Astrocyte of the cerebellum (primary cell): ENCODE measurements around the gene MGLL.

ENCODE experiments used
- DNase-seq: peaks from one replicate; pipeline ENCODE4 v3.0.0-alpha.2; 2011; ENCODE audit warnings: low read depth
- H3K4me3 ChIP-seq: 2 replicates; pipeline ENCODE4 v1.5.1; 2011; ENCODE audit warnings: mild to moderate bottlenecking, low read depth, low read length, moderate library complexity
- CTCF ChIP-seq: IDR thresholded peaks from 2 replicates; pipeline ENCODE4 v1.5.1; 2012; ENCODE audit warnings: low read length, low read depth, moderate library complexity, mild to moderate bottlenecking; ENCODE audit errors: missing control alignments
- in situ Hi-C: cut with HindIII; loops from 2 replicates; pipeline ENCODE4 v1.10.0; 2017; ENCODE audit warnings: low sequenced_read_pairs

MGLL gene

GRCh38 chr3:127744253-127744815, 78.0 kb downstream of the MGLL start:
- no peak overlapping the region for H3K4me3 ChIP-seq
- in situ Hi-C loops, result no loop called here
- no peak for DNase-seq
- TF ChIP-seq CTCF, result no peak

GRCh38 chr3:127743351-127744252, 78.7 kb downstream of the MGLL start:
- no peak for TF ChIP-seq CTCF
- in situ Hi-C loops, result no loop called here
- no peak overlapping the region for H3K4me3 ChIP-seq

GRCh38 chr3:127742580-127742979, 79.7 kb downstream of the MGLL start:
- in situ Hi-C loops, result no loop called here
- TF ChIP-seq CTCF, result no peak
- DNase-seq, result no peak
- H3K4me3 ChIP-seq, result no peak overlapping the region

More at GRCh38 chr3:127743351-127744252, 78.7 kb downstream of the MGLL start:
- no peak for DNase-seq

- in situ Hi-C loops, result no loop called here
- TF ChIP-seq CTCF, result no peak
- DNase-seq, result no peak
- no peak overlapping the region for H3K4me3 ChIP-seq
Measured at GRCh38 chr3:127741690-127742089, 80.6 kb downstream of the MGLL start.

- TF ChIP-seq CTCF, result no peak
- H3K4me3 ChIP-seq, result no peak overlapping the region
- DNase-seq, result no peak
- in situ Hi-C loops, result no loop called here
Measured at GRCh38 chr3:127741246-127741645, 81.1 kb downstream of the MGLL start.

- no peak for DNase-seq
- no peak overlapping the region for H3K4me3 ChIP-seq
- in situ Hi-C loops, result no loop called here
- TF ChIP-seq CTCF, result no peak
Measured at GRCh38 chr3:127740136-127740915, 82.0 kb downstream of the MGLL start.
